Liver (tissue), 9 donors: ENCODE results near the gene DOK1. TPM values are rescaled to one million over a fixed set of nuclear protein-coding genes. Genes with fewer than 3 reads are reported as not detected.
A peak's percentile ranks its signal among the peaks of the same experiment; 100 is the strongest.

ENCODE experiments used
- DNase-seq: peaks from one replicate; pipeline ENCODE4 v3.0.0-alpha.2; 2017; ENCODE audit warnings: low spot score
- H3K27ac ChIP-seq, 2 donors: one replicate each; pipeline ENCODE4 v1.7.0; 2013; ENCODE audit warnings: inconsistent platforms in 2 of 2, low read length in 2 of 2, control low read depth in 1 of 2, low read depth in 1 of 2, mild to moderate bottlenecking in 1 of 2
- H3K27me3 ChIP-seq, 4 donors: one replicate each; pipeline versions ENCODE4 v1.6.1 to v1.7.0; 2013; ENCODE audit warnings: low read length in 3 of 4, inconsistent platforms in 1 of 4, mild to moderate bottlenecking in 1 of 4, moderate library complexity in 1 of 4; ENCODE audit not compliant: control insufficient read depth in 4 of 4, insufficient read depth in 4 of 4
- H3K36me3 ChIP-seq, 4 donors: one replicate each; pipeline versions ENCODE4 v1.6.1 to v1.7.0; 2013; ENCODE audit warnings: low read length in 3 of 4, mild to moderate bottlenecking in 3 of 4, low read depth in 1 of 4, moderate library complexity in 1 of 4; ENCODE audit not compliant: control insufficient read depth in 4 of 4, insufficient read depth in 3 of 4
- H3K4me1 ChIP-seq, 4 donors: one replicate each; pipeline versions ENCODE4 v1.6.1 to v1.7.0; 2013; ENCODE audit warnings: low read length in 3 of 4, mild to moderate bottlenecking in 3 of 4, moderate library complexity in 1 of 4; ENCODE audit not compliant: control insufficient read depth in 4 of 4, insufficient read depth in 4 of 4
- H3K4me3 ChIP-seq, 3 donors: one replicate each; pipeline versions ENCODE4 v1.6.1 to v1.7.0; 2013; ENCODE audit warnings: low read length in 3 of 3, control low read depth in 1 of 3, low read depth in 1 of 3, mild to moderate bottlenecking in 1 of 3
- H3K9ac ChIP-seq, 2 donors: one replicate each; pipeline ENCODE4 v1.7.0; 2013; ENCODE audit warnings: low read length in 2 of 2, mild to moderate bottlenecking in 2 of 2, moderate library complexity in 2 of 2, control low read depth in 1 of 2, low read depth in 1 of 2
- H3K9me3 ChIP-seq, 4 donors: one replicate each; pipeline versions ENCODE4 v1.6.1 to v1.7.0; 2013; ENCODE audit warnings: low read length in 3 of 4; ENCODE audit not compliant: control insufficient read depth in 4 of 4
- FOXA1 ChIP-seq: IDR thresholded peaks from 2 replicates; pipeline ENCODE4 v1.6.1; 2016; ENCODE audit warnings: antibody characterized with exemption
- FOXA2 ChIP-seq: IDR thresholded peaks from 2 replicates; pipeline ENCODE4 v1.6.1; 2016; ENCODE audit warnings: antibody characterized with exemption
- GABPA ChIP-seq, 2 donors: IDR thresholded peaks in 1 of 2; conservative IDR thresholded peaks in 1 of 2; 2 replicates each; pipeline ENCODE4 v1.6.1; 2016; ENCODE audit warnings: antibody characterized with exemption in 2 of 2, mild to moderate bottlenecking in 1 of 2, moderate library complexity in 1 of 2
- JUND ChIP-seq, 2 donors: IDR thresholded peaks; 2 replicates each; pipeline ENCODE4 v1.6.1; 2016; ENCODE audit warnings: antibody characterized with exemption in 2 of 2
- NR2F2 ChIP-seq: IDR thresholded peaks from 2 replicates; pipeline ENCODE4 v1.6.1; 2016; ENCODE audit warnings: antibody characterized with exemption
- RAD21 ChIP-seq, 2 donors: IDR thresholded peaks; 2 replicates each; pipeline ENCODE4 v1.6.1; 2016; ENCODE audit warnings: antibody characterized with exemption in 2 of 2, mild to moderate bottlenecking in 2 of 2
- REST ChIP-seq: IDR thresholded peaks from 2 replicates; pipeline ENCODE4 v1.6.1; 2016; ENCODE audit warnings: antibody characterized with exemption, mild to moderate bottlenecking
- RXRA ChIP-seq, 2 donors: IDR thresholded peaks; 2 replicates each; pipeline ENCODE4 v1.6.1; 2017 to 2018; ENCODE audit warnings: antibody characterized with exemption in 2 of 2, mild to moderate bottlenecking in 1 of 2
- SP1 ChIP-seq: IDR thresholded peaks from 2 replicates; pipeline ENCODE4 v1.6.1; 2018; ENCODE audit warnings: antibody characterized with exemption, mild to moderate bottlenecking
- TAF1 ChIP-seq: conservative IDR thresholded peaks from 2 replicates; pipeline ENCODE4 v1.6.1; 2016; ENCODE audit warnings: antibody characterized with exemption, mild to moderate bottlenecking
- YY1 ChIP-seq: IDR thresholded peaks from 2 replicates; pipeline ENCODE4 v1.6.1; 2016; ENCODE audit warnings: antibody characterized with exemption, mild to moderate bottlenecking
- WGBS: extraction: QIAGEN DNeasy Blood & Tissue Kit; methylation state at CpG from one replicate; pipeline ENCODE4 v1.1.7; 2013; 5-methylcytosine and 5-hydroxymethylcytosine counted together
- polyA plus RNA-seq, 2 donors: library from polyadenylated mRNA; stranded (reverse) in 1 of 2; unstranded in 1 of 2; fragments of 200-250 nt in 1 of 2; fragments of >200 nt in 1 of 2; fragmentation: Nextera tagmentation in 1 of 2; extraction: Ambion mirVana in 1 of 2; gene quantifications; one replicate each; pipeline versions ENCODE4 v1.2.1 to v1.2.3, GENCODE V29; 2013 to 2015
- total RNA-seq, 2 donors: library from RNA; depleted of rRNA; stranded (reverse); fragments of >200 nt; gene quantifications; one replicate each; pipeline ENCODE4 v1.2.3, GENCODE V29; 2014
- TF ChIP-seq, protein P1 (sequence below): IDR thresholded peaks from 2 replicates; pipeline ENCODE4 v1.6.1; 2016; ENCODE audit warnings: antibody characterized with exemption
- TF ChIP-seq, protein P2 (sequence below): IDR thresholded peaks from 2 replicates; pipeline ENCODE4 v1.6.1; 2016; ENCODE audit warnings: antibody characterized with exemption
- TF ChIP-seq, protein P3 (sequence below): IDR thresholded peaks from 2 replicates; pipeline ENCODE4 v1.6.1; 2016; ENCODE audit warnings: antibody characterized with exemption
- TF ChIP-seq, protein P4 (sequence below): fragments of 150-350 bp; IDR thresholded peaks from 2 replicates; pipeline ENCODE4 v1.5.1; 2017; ENCODE audit warnings: improper control_type of control experiment, low read depth, low read length; ENCODE audit not compliant: missing input control
- donor health status: healthy.
- donor health status: healthy.
- donor health status: healthy.
- donor health status: healthy.
- donor health status: healthy.

The DOK1 gene
- total and polyA plus RNA-seq, 4 donors, result 2.0 to 8.6 (median 4.1) TPM

- no peak overlapping the region for H3K27ac ChIP-seq
- DNase-seq, result no peak
- no peaks in the 10 kb centered on the region for H3K36me3 ChIP-seq
- no peaks in the 10 kb centered on the region for H3K27me3 ChIP-seq
- TF ChIP-seq, protein P1, sequence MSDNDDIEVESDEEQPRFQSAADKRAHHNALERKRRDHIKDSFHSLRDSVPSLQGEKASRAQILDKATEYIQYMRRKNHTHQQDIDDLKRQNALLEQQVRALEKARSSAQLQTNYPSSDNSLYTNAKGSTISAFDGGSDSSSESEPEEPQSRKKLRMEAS, result no peak
- TF ChIP-seq RXRA (IDR thresholded peaks at IDR 0.05), result no peak
- no peak for TF ChIP-seq FOXA2
- no peak for TF ChIP-seq FOXA1
- TF ChIP-seq, protein P2, sequence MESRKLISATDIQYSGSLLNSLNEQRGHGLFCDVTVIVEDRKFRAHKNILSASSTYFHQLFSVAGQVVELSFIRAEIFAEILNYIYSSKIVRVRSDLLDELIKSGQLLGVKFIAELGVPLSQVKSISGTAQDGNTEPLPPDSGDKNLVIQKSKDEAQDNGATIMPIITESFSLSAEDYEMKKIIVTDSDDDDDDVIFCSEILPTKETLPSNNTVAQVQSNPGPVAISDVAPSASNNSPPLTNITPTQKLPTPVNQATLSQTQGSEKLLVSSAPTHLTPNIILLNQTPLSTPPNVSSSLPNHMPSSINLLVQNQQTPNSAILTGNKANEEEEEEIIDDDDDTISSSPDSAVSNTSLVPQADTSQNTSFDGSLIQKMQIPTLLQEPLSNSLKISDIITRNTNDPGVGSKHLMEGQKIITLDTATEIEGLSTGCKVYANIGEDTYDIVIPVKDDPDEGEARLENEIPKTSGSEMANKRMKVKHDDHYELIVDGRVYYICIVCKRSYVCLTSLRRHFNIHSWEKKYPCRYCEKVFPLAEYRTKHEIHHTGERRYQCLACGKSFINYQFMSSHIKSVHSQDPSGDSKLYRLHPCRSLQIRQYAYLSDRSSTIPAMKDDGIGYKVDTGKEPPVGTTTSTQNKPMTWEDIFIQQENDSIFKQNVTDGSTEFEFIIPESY, result no peak
- no peak for TF ChIP-seq REST
- TF ChIP-seq SP1, result no peak
- TF ChIP-seq RAD21 (IDR thresholded peaks at IDR 0.05), result no peak
- TF ChIP-seq YY1, result no peak
- no peak for TF ChIP-seq NR2F2
- no peak for TF ChIP-seq GABPA (IDR thresholded peaks at IDR 0.05 in 1 of 2, conservative IDR thresholded peaks at IDR 0.05 in 1 of 2)
- no peak for TF ChIP-seq JUND (IDR thresholded peaks at IDR 0.05)
- TF ChIP-seq TAF1, result no peak
- TF ChIP-seq, protein P3, sequence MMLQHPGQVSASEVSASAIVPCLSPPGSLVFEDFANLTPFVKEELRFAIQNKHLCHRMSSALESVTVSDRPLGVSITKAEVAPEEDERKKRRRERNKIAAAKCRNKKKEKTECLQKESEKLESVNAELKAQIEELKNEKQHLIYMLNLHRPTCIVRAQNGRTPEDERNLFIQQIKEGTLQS, result no peak
- TF ChIP-seq, protein P4, sequence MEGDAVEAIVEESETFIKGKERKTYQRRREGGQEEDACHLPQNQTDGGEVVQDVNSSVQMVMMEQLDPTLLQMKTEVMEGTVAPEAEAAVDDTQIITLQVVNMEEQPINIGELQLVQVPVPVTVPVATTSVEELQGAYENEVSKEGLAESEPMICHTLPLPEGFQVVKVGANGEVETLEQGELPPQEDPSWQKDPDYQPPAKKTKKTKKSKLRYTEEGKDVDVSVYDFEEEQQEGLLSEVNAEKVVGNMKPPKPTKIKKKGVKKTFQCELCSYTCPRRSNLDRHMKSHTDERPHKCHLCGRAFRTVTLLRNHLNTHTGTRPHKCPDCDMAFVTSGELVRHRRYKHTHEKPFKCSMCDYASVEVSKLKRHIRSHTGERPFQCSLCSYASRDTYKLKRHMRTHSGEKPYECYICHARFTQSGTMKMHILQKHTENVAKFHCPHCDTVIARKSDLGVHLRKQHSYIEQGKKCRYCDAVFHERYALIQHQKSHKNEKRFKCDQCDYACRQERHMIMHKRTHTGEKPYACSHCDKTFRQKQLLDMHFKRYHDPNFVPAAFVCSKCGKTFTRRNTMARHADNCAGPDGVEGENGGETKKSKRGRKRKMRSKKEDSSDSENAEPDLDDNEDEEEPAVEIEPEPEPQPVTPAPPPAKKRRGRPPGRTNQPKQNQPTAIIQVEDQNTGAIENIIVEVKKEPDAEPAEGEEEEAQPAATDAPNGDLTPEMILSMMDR, result no peak
- H3K4me1 ChIP-seq, result peaks cover 5 to 17% (median 12%) of the 10 kb centered on the region in 4 donors
- H3K4me3 ChIP-seq, result peak overlapping the region in 1 of 3 donors; percentile 62
- no peaks in the 10 kb centered on the region for H3K9me3 ChIP-seq
- 64% methylated on average over 27 of the region's 27 CpGs for WGBS
- H3K9ac ChIP-seq, result no peak overlapping the region
Measured at GRCh38 chr2:74552914-74553811, 1.4 kb upstream of the DOK1 start.
